Activated CD8-positive, alpha-beta memory T cell treated with anti-CD3 and anti-CD28 coated beads, Interleukin-2, amount 10 ng/mL, durations not matched to agents 7 days and 5 days (primary cell): ENCODE measurements around the gene SGK1. TPM values are rescaled to one million over a fixed set of nuclear protein-coding genes. Genes with fewer than 3 reads are reported as not detected.
"Not testable (repeated sequence)": the region's sequence is repeated elsewhere in the genome, so short reads cannot be mapped to it uniquely, and the experiment has no call there.

Experiments
- ATAC-seq: fragments of 150-1000 bp; cut with Tn5 transposase; one replicate; pipeline ENCODE4 v1.10.0; 2021; ENCODE audit warnings: moderate library complexity
- CTCF ChIA-PET: fragments of 350-600 bp; sonication (Branson Sonifier 250); formaldehyde crosslinking; loops from one replicate; lab custom pipeline; 2021; ENCODE audit warnings: antibody characterized with exemption; lab: Charles Lee
- DNase-seq: peaks from one replicate; pipeline ENCODE4 v3.0.0-alpha.2; 2020
- H3K27ac Mint-ChIP-seq: one replicate; pipeline ENCODE4 v1.8.0; 2021; ENCODE audit warnings: mild to moderate bottlenecking, mixed read lengths
- H3K27me3 Mint-ChIP-seq: one replicate; pipeline ENCODE4 v1.8.0; 2021; ENCODE audit warnings: mixed read lengths
- H3K36me3 Mint-ChIP-seq: one replicate; pipeline ENCODE4 v1.8.0; 2021; ENCODE audit warnings: mild to moderate bottlenecking, mixed read lengths
- H3K4me1 Mint-ChIP-seq: one replicate; pipeline ENCODE4 v1.8.0; 2021; ENCODE audit warnings: mixed read lengths
- H3K4me3 Mint-ChIP-seq: one replicate; pipeline ENCODE4 v1.8.0; 2021; ENCODE audit warnings: mild to moderate bottlenecking, moderate library complexity, mixed read lengths
- H3K9me3 Mint-ChIP-seq: one replicate; pipeline ENCODE4 v1.8.0; 2022; ENCODE audit warnings: low read depth, mixed read lengths
- total RNA-seq, 2 experiments: library from RNA; stranded (reverse); gene quantifications; one replicate each; pipeline ENCODE4 v1.2.3, GENCODE V29; 2021

Gene SGK1
- total RNA-seq, 2 experiments from 2014 or later, result 14.8 to 36.5 TPM

DNA sequence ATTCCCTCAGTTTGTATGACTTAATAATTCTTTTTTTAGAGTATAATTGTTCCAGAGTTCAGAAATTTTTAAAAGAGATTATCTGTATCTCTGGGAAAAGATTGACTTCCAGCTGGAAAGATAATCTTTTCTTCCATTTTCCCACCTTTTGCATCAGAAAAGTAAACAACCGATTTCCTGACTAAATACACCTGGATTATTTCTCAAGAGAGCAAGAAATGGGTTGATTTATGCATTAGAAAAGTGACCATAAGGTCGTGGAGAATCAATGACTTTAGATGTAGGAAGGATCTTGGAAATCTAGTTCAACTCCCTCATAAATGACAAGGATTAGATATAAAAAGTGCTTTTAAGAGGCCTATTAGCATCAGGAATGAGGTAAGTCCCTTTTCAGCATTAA is 79.9 kb downstream of the SGK1 start:
- Mint-ChIP-seq H3K4me1 (peaks cover 49% of the 10 kb centered on the region), H3K4me3 (no peak overlapping the region), H3K27ac (no peak overlapping the region), H3K36me3 (peaks cover 9% of the 10 kb centered on the region), H3K9me3 (peaks cover 3% of the 10 kb centered on the region), H3K27me3 (no peaks in the 10 kb centered on the region)
- CTCF ChIA-PET, result no interaction called here
- no peak for DNase-seq
- ATAC-seq, result no peak

DNA sequence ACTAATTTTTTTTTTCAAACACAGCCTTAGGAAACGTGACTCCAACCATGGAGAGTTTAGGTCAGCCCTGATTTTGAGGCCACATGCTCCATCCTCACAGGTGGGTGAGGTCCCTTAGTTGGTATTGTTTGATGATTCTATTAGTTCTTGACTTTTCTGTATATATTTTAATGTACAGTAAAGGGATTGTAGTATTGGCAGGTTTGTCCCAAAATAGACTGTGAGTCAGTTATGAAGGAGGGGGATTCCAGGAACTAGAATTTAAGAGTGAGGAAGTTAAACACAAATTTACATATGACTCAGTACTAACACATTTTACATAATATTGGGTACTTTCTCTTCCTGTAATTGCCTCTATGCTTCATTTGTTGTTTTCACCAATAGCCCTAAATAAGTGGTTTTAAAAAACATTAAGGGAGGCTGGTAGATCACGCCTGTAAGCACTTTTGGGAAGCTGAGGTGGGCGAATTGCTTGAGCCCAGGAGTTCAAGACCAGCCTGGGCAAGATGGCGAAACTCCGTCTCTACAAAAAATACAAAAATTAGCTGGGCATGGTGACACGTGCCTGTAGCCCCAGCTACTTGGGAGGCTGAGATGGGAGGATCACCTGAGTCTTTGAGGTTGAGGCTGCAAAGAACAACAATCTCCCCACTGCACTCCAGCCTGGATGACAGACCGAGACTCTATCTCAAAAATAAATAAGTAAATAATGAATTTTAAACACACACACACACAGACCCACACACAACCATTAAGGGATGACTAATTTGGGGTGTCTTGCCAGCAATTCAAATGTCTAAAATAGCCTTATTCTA is 81.8 kb downstream of the SGK1 start:
- DNase-seq (no peak), ATAC-seq (peak; percentile 86)
- Mint-ChIP-seq H3K4me3 (no peak overlapping the region), H3K9me3 (no peaks in the 10 kb centered on the region), H3K27me3 (no peaks in the 10 kb centered on the region), H3K4me1 (peaks cover 43% of the 10 kb centered on the region), H3K36me3 (peaks cover 6% of the 10 kb centered on the region), H3K27ac (peak overlapping the region; percentile 79)
- CTCF ChIA-PET, result interaction anchor here (1.2 to 1.5 kb wide), 2 partner anchors 9 kb away, joined by 3 to 4 read pairs; no protein-coding TSS in a partner anchor

DNA sequence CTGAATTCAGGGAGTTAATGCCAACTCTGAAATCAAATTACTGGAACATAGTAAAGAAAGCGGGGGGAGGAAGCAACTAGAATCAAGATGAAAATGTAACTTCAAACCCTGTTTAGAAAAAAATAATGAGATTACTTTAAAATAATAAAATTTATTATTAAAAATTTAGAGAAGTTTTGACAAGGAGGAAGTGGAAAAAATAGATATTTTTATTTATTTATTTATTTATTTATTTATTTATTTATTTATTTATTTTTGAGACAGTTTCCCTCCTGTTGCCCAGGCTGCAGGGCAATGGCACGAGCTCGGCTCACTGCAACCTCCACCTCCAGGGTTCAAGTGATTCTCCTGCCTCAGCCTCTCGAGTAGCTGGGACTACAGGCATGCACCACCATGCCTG is 82.6 kb downstream of the SGK1 start:
- CTCF ChIA-PET, H3K27me3 Mint-ChIP-seq, H3K9me3 Mint-ChIP-seq, H3K4me3 Mint-ChIP-seq, DNase-seq, ATAC-seq, H3K36me3 Mint-ChIP-seq: not testable (repeated sequence)
- Mint-ChIP-seq H3K4me1 (peaks cover 35% of the 10 kb centered on the region), H3K27ac (peak overlapping the region; percentile 68)

DNA sequence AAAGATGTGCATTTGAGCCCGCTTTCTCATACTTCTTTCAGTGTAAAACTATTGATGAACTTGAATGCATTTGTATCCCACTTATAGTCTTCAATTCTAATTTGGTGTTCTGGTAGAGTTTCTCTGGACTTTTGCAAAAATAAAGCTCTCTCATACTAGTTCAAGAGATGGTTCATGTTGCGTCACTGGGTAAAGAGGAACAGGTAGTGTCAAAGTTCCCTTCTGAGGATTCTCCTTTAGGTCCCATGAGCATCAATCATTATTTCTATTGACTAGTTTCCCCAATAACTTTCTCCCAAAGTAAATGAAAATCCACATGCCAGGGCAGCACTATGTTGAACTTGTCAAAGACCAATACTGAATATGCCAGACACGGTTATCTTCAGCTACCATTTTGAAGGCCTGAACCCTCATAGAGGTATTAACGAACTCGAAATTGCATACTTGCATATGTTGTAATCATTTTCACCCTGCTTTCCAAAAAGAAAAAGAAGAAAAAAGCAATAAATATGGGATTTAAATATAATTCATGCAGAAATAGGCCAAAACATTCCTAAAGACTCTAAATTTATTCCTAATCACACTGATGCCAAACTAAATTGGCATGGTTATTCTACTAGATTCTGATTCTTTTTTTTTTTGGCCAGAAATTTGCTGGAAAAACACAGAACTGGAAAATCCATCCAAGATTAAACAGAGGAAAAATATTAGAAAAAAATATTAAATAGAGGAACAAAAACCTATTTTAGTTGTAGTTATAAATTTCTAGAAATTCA is 84.5 kb downstream of the SGK1 start:
- ATAC-seq (no peak), DNase-seq (no peak)
- H3K4me1 Mint-ChIP-seq, result peaks cover 22% of the 10 kb centered on the region
- H3K4me3 Mint-ChIP-seq, result no peak overlapping the region
- no peaks in the 10 kb centered on the region for H3K27me3 Mint-ChIP-seq
- CTCF ChIA-PET, result interaction anchor here (1.0 kb wide), 1 partner anchor 56 kb away, joined by 3 read pairs; no protein-coding TSS in a partner anchor
- H3K36me3 Mint-ChIP-seq, result no peaks in the 10 kb centered on the region
- H3K27ac Mint-ChIP-seq, result no peak overlapping the region
- H3K9me3 Mint-ChIP-seq, result no peaks in the 10 kb centered on the region

DNA sequence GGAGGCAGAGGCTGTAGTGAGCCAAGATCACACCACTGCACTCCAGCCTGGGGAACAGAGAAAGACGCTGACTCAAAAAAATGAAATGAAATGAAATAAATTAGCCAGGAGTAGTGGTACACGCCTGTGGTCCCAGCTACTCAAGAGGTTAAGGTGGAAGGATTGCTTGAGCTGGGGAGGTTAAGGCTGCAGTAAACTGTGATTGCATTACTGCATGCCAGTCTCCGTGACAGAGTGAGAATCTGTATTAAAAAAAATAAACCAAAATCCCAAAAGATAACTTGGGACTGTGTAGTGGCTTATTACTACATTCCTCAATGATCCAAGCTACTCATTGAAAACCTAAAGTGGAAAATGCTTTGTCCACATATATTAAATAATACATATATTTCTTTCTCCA is 87.0 kb downstream of the SGK1 start:
- no peaks in the 10 kb centered on the region for H3K27me3 Mint-ChIP-seq
- H3K4me1 Mint-ChIP-seq, result peaks cover 11% of the 10 kb centered on the region
- H3K9me3 Mint-ChIP-seq, result no peaks in the 10 kb centered on the region
- CTCF ChIA-PET, result no interaction called here
- no peak overlapping the region for H3K4me3 Mint-ChIP-seq
- ATAC-seq (no peak), DNase-seq (no peak)
- H3K27ac Mint-ChIP-seq, result no peak overlapping the region
- no peaks in the 10 kb centered on the region for H3K36me3 Mint-ChIP-seq

DNA sequence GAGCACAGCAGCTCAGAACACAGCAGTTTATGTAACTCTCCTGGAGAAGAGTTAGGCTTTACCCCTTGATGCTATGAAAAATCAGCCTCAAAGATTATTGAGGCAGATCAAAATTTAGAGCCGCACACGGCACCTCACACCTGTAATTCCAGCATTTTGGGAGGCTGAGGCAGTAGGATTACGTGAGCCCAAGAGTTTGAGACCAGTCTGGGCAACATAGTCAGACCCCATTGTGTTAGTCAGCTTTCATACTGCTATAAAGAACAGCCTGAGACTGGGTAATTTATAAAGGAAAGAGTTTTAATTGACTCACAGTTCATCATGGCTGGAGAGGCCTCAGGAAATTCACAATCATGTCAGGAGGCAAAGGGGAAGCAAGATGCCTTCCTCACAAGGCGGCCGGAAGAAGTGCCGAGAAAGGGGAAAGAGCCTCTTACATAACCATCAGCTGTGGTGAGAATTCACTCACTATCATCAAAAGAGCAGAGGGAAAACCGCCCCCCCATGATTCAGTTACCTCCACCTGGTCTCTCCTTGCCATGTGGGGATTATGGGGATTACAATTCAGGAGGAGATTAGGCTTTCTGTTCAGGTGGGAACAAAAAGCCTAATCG is 87.7 kb downstream of the SGK1 start:
- ATAC-seq (no peak), DNase-seq (no peak)
- Mint-ChIP-seq H3K4me1 (peaks cover 5% of the 10 kb centered on the region), H3K27me3 (no peaks in the 10 kb centered on the region), H3K4me3 (no peak overlapping the region), H3K9me3 (no peaks in the 10 kb centered on the region), H3K36me3 (no peaks in the 10 kb centered on the region), H3K27ac (no peak overlapping the region)
- CTCF ChIA-PET, result interaction anchor here (1.5 kb wide), 1 partner anchor 32 kb away, joined by 3 read pairs; no protein-coding TSS in a partner anchor

DNA sequence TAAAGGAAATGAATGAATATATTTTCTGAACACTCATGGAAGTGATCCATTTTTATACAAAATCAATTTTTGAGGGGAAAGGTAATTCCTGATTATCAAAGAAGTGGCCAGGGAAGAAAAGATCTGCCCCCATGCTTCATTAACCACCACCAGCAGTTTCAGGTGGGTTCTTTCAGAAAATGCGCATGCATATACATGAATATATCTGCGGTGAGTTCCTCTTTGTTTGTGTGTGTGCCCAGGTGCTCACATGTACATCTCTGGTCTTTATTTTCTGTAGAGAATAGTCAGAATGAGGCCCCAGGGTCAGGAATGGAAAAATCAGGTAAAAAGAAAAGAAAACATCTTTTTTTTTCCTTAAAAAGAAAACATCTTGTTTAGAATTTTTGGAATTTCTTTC is 88.4 kb downstream of the SGK1 start:
- CTCF ChIA-PET, result interaction anchor here (1.5 kb wide), 1 partner anchor 31 kb away, joined by 3 read pairs; no protein-coding TSS in a partner anchor
- Mint-ChIP-seq H3K27ac (no peak overlapping the region), H3K9me3 (no peaks in the 10 kb centered on the region), H3K27me3 (no peaks in the 10 kb centered on the region), H3K36me3 (no peaks in the 10 kb centered on the region), H3K4me1 (no peaks in the 10 kb centered on the region), H3K4me3 (no peak overlapping the region)
- DNase-seq (no peak), ATAC-seq (no peak)

DNA sequence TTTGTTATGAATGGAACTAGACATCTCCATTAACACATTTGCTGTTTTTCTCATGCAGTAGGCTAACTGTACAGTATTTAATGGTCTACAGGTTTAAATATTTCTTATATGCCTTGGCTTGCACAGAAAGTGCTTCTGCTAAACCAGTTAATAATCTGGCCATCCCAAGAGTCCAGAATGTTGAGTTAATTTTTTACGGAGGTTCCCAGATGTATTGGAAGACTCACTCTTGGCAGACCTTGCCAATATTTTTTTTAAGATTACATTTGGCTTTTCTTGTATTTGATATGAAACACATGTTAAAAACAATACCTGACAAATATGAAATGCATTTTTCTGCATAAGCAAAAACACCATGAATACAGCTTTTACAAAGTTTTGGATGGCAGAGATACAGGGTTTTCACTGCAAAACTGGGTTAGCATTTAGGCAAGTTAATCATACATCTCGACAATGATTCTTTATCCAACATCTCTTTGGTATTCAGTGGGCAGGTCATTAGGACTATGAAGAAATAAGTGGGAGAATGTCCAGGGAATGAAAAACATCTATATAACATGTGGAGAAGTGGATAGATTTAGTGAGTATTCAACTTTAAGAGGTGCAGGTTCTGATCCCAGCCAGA is 94.0 kb downstream of the SGK1 start:
- Mint-ChIP-seq H3K4me3 (no peak overlapping the region), H3K27ac (no peak overlapping the region), H3K4me1 (no peaks in the 10 kb centered on the region), H3K27me3 (no peaks in the 10 kb centered on the region), H3K9me3 (no peaks in the 10 kb centered on the region), H3K36me3 (no peaks in the 10 kb centered on the region)
- no peak for ATAC-seq
- DNase-seq, result no peak
- CTCF ChIA-PET, result no interaction called here

DNA sequence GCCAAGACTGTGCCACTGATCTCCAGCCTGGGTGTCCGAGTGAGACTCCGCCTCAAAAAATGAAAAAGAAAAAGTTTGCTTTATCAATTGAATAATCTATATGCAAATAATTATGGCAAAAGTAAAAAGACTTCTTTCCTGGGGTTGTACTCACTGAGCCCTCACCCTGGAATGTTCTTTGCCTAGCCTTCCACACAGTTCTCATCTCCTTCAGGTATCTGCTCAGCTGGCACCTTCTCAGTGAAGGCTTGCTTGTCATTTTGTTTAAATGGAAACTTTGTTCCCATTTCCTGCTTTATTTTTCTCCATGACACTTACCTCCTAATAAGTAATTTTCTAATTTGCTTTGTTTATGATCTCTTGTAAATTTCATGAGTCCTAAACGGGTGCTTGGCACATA is 96.7 kb downstream of the SGK1 start:
- H3K36me3 Mint-ChIP-seq, result no peaks in the 10 kb centered on the region
- ATAC-seq (no peak), DNase-seq (no peak)
- no peaks in the 10 kb centered on the region for H3K4me1 Mint-ChIP-seq
- no peak overlapping the region for H3K4me3 Mint-ChIP-seq
- CTCF ChIA-PET, result interaction anchor here (1.4 kb wide), 1 partner anchor 10 kb away, joined by 5 read pairs; no protein-coding TSS in a partner anchor
- H3K27me3 Mint-ChIP-seq, result no peaks in the 10 kb centered on the region
- no peak overlapping the region for H3K27ac Mint-ChIP-seq
- H3K9me3 Mint-ChIP-seq, result no peaks in the 10 kb centered on the region

DNA sequence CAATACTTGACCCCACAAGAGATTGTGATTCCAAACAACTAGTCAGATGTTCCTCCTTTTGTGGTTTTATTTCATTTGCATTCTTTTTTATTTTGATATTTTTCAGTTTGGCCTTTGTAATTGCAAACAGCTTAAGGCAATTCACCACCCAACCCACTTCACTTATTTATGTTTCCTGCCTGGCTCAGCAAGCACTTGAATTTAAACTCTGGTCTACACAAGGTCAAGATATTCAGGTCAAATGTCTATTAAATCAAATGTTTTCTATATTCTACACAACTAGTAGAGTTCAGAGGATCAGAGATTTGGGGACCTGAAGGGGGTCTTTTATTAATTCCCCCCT is 100.1 kb downstream of the SGK1 start:
- Mint-ChIP-seq H3K27me3 (no peaks in the 10 kb centered on the region), H3K9me3 (no peaks in the 10 kb centered on the region), H3K4me3 (no peak overlapping the region), H3K4me1 (no peaks in the 10 kb centered on the region), H3K27ac (no peak overlapping the region), H3K36me3 (peaks cover 1% of the 10 kb centered on the region)
- ATAC-seq, result no peak
- CTCF ChIA-PET, result no interaction called here
- DNase-seq, result no peak

DNA sequence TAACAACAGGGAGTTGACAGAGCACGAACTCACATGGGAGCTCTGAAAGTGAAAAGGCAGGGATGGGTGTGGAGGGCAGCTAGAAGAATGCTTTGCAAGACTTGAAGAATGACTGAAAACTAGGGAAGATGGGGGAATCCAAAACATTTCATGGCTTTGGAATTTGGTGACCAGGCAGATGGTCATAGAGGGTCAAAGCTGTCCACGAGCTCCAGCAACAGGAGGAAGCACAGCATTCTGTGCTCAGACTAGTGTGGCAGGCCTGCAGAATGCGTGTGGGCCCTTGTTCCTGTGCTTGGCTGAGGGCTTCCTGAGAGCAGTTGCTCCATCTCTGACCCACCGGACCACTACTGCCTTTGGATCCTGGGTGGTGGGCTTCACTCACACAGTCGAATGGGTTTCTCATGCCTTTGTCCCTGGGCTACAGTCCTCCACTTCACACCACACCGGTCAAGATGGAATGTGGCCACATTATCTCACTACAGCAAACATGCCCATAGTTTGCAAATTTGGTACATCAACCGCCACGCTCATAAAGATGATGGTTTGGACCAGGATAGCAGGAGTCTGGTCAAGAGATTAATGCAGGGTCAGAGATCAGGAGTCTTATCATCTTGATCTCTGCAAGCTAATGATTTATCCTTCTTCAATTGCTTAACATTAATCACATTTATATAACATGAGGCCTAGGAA is 100.7 kb downstream of the SGK1 start:
- no peaks in the 10 kb centered on the region for H3K9me3 Mint-ChIP-seq
- H3K4me3 Mint-ChIP-seq, result no peak overlapping the region

DNA sequence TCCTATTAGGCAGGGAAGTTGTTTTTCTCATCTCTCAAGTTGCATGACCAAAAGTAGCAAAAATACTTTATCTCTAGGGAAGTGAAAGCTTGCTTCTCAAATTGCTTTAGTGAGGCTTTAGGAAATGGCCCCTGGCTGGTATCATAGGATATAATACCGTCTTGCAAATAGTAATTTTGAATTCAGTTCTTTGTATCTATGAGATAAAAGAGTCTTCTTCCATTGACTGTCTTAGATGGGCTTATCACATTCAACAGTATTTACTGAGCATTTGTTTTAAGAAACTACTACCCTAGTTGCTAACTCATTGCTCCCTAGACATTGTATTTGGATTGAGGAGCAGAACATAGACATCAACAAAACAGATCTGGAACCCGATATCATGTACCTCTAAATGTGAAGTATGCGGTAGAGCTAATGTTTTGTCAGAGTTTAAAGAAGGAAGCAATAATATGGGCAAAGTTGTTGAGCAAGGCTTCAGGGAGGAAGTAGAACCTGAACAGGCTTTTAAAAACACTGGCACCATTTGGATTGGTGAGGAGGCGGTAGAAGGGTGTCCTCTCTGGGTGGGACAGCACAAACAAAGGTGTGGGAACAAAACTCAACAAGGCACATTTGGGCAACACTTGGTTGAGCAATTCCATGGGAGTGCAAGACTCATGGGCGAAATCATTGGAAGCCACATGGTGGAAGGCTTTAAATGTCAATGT is 101.5 kb downstream of the SGK1 start:
- no peak overlapping the region for H3K4me3 Mint-ChIP-seq
- H3K9me3 Mint-ChIP-seq, result no peaks in the 10 kb centered on the region
- no peaks in the 10 kb centered on the region for H3K27me3 Mint-ChIP-seq
- ATAC-seq (no peak), DNase-seq (no peak)
- no peaks in the 10 kb centered on the region for H3K4me1 Mint-ChIP-seq
- CTCF ChIA-PET, result no interaction called here
- no peak overlapping the region for H3K27ac Mint-ChIP-seq
- H3K36me3 Mint-ChIP-seq, result peaks cover 1% of the 10 kb centered on the region

More for the DNA sequence above, 100.7 kb downstream of the SGK1 start:
- CTCF ChIA-PET, result no interaction called here
- DNase-seq (no peak), ATAC-seq (no peak)
- Mint-ChIP-seq H3K36me3 (peaks cover 1% of the 10 kb centered on the region), H3K4me1 (no peaks in the 10 kb centered on the region), H3K27me3 (no peaks in the 10 kb centered on the region), H3K27ac (no peak overlapping the region)
